GM11168 (cell line): ENCODE measurements around the gene APBB2.

ENCODE experiments used
- in situ Hi-C: fragments of 300-500 bp; cut with MboI; formaldehyde crosslinking; loops from one replicate; pipeline ENCODE4 v1.12.0; 2022; ENCODE audit warnings: low sequenced_read_pairs; ENCODE audit not compliant: unreplicated experiment

Gene APBB2

GRCh38 chr4:41214136-41214824 is at the start of gene APBB2:
TSS of gene APBB2 (minus strand) at chr4:41214542. CDS start at chr4:41033254, 181,288 bp downstream.
- in situ Hi-C loops: no loop called here

- in situ Hi-C loops: no loop called here
These were observed 47.9 kb upstream of the APBB2 start for GRCh38 chr4:41262198-41262597.

- in situ Hi-C loops: no loop called here
These were observed 45.9 kb upstream of the APBB2 start for GRCh38 chr4:41260116-41260733.

- in situ Hi-C loops: no loop called here
These were observed 44.4 kb upstream of the APBB2 start for GRCh38 chr4:41258783-41259182.

GRCh38 chr4:41257906-41258305 is 43.6 kb upstream of the APBB2 start:
- in situ Hi-C loops: no loop called here

GRCh38 chr4:41257257-41257901 is 43.0 kb upstream of the APBB2 start:
- in situ Hi-C loops: no loop called here

- in situ Hi-C loops: no loop called here
These were observed 42.5 kb upstream of the APBB2 start, which contains the start of gene UCHL1 for GRCh38 chr4:41256740-41257256. TSS of gene UCHL1 (plus strand) at chr4:41256928. CDS start at chr4:41256977, 49 bp downstream.

- in situ Hi-C loops: no loop called here
These were observed 41.9 kb upstream of the APBB2 start for GRCh38 chr4:41256131-41256739.

- in situ Hi-C loops: no loop called here
These were observed 31.6 kb upstream of the APBB2 start for GRCh38 chr4:41245983-41246382.

- in situ Hi-C loops: no loop called here
These were observed 27.6 kb upstream of the APBB2 start for GRCh38 chr4:41241919-41242318.

GRCh38 chr4:41236508-41236907 is 22.2 kb upstream of the APBB2 start:
- in situ Hi-C loops: no loop called here

- in situ Hi-C loops: no loop called here
These were observed 21.7 kb upstream of the APBB2 start for GRCh38 chr4:41236032-41236431.

GRCh38 chr4:41232856-41233255 is 18.5 kb upstream of the APBB2 start:
- in situ Hi-C loops: no loop called here

GRCh38 chr4:41232406-41232805 is 18.1 kb upstream of the APBB2 start:
- in situ Hi-C loops: no loop called here

- in situ Hi-C loops: no loop called here
These were observed 13.6 kb upstream of the APBB2 start for GRCh38 chr4:41227902-41228301.

- in situ Hi-C loops: no loop called here
These were observed 7.7 kb upstream of the APBB2 start for GRCh38 chr4:41221850-41222645.

- in situ Hi-C loops: loop anchor here (5.0 kb wide), 1 partner anchor 237 kb away; no protein-coding TSS in a partner anchor
These were observed 5.1 kb upstream of the APBB2 start for GRCh38 chr4:41219421-41219950.

GRCh38 chr4:41218703-41219102 is 4.4 kb upstream of the APBB2 start:
- in situ Hi-C loops: loop anchor here (5.0 kb wide), 1 partner anchor 236 kb away; no protein-coding TSS in a partner anchor

GRCh38 chr4:41217374-41217773 is 3.0 kb upstream of the APBB2 start:
- in situ Hi-C loops: loop anchor here (5.0 kb wide), 1 partner anchor 235 kb away; no protein-coding TSS in a partner anchor

GRCh38 chr4:41217020-41217333 is 2.6 kb upstream of the APBB2 start:
- in situ Hi-C loops: loop anchor here (5.0 kb wide), 1 partner anchor 235 kb away; no protein-coding TSS in a partner anchor
